Osteoblast (primary cell): Measurements from ENCODE around the gene USP7. TPM values are rescaled to one million over a fixed set of nuclear protein-coding genes. Genes with fewer than 3 reads are reported as not detected.

ENCODE experiments used
- DNase-seq: peaks from one replicate; pipeline ENCODE4 v3.0.0; 2011; ENCODE audit warnings: low spot score, mixed read lengths; ENCODE audit not compliant: insufficient read length; ENCODE audit errors: missing footprints
- H2AFZ ChIP-seq: 2 replicates; pipeline ENCODE4 v1.6.0; 2011; ENCODE audit warnings: mild to moderate bottlenecking, low read length
- H3K27ac ChIP-seq: 2 replicates; pipeline ENCODE4 v1.5.1; 2011; ENCODE audit warnings: mild to moderate bottlenecking, low read depth, low read length, moderate library complexity
- H3K27me3 ChIP-seq: 2 replicates; pipeline ENCODE4 v1.6.0; 2012; ENCODE audit warnings: mild to moderate bottlenecking, control low read depth, inconsistent platforms, low read length, moderate library complexity; ENCODE audit not compliant: insufficient read depth
- H3K36me3 ChIP-seq: 2 replicates; pipeline ENCODE4 v1.5.1; 2011; ENCODE audit warnings: mild to moderate bottlenecking, low read length, control low read depth, moderate library complexity; ENCODE audit not compliant: insufficient read depth
- H3K4me1 ChIP-seq: 2 replicates; pipeline ENCODE4 v1.5.1; 2011; ENCODE audit warnings: mild to moderate bottlenecking, low read length, control low read depth, moderate library complexity; ENCODE audit not compliant: insufficient read depth
- H3K4me2 ChIP-seq: 2 replicates; pipeline ENCODE4 v1.6.0; 2011; ENCODE audit warnings: mild to moderate bottlenecking, low read length; ENCODE audit not compliant: insufficient read depth
- H3K4me3 ChIP-seq: fragments of 200-600 bp; sonication (generic); 3 replicates; pipeline ENCODE4 v1.5.1; 2012; ENCODE audit warnings: mild to moderate bottlenecking, low read length, inconsistent platforms; ENCODE audit not compliant: insufficient read depth
- H3K79me2 ChIP-seq: 2 replicates; pipeline ENCODE4 v1.6.0; 2012; ENCODE audit warnings: mild to moderate bottlenecking, low read length, control low read depth, inconsistent platforms; ENCODE audit not compliant: insufficient read depth
- H3K9me3 ChIP-seq: 2 replicates; pipeline ENCODE4 v1.5.1; 2011; ENCODE audit warnings: low read depth, low read length, control low read depth
- H4K20me1 ChIP-seq: 2 replicates; pipeline ENCODE4 v1.6.0; 2012; ENCODE audit warnings: mild to moderate bottlenecking, low read length, control low read depth; ENCODE audit not compliant: insufficient read depth
- CTCF ChIP-seq: IDR thresholded peaks from 2 replicates; pipeline ENCODE4 v1.5.1; 2011; ENCODE audit warnings: mild to moderate bottlenecking, low read depth, low read length, moderate library complexity; ENCODE audit errors: extremely low read depth
- total RNA-seq: library from RNA; depleted of rRNA; stranded (reverse); fragments of >200 nt; gene quantifications from 2 replicates; pipeline ENCODE4 v1.2.3, GENCODE V29; 2012

The USP7 gene
- total RNA-seq, 1 donor, result 51.4 TPM

- peaks cover 54% of the 10 kb centered on the region for H4K20me1 ChIP-seq
- H3K36me3 ChIP-seq, result no peaks in the 10 kb centered on the region
- peaks cover 29% of the 10 kb centered on the region for H3K4me1 ChIP-seq
- DNase-seq, result peak; percentile 77
- H2AFZ ChIP-seq, result no peak overlapping the region
- peaks cover 77% of the 10 kb centered on the region for H3K79me2 ChIP-seq
- no peaks in the 10 kb centered on the region for H3K27me3 ChIP-seq
- no peak for TF ChIP-seq CTCF
- H3K4me3 ChIP-seq, result no peak overlapping the region
- H3K9me3 ChIP-seq, result no peaks in the 10 kb centered on the region
- no peak overlapping the region for H3K4me2 ChIP-seq
- H3K27ac ChIP-seq, result no peak overlapping the region
These were observed 99.1 kb downstream of the USP7 start for GRCh38 chr16:8864480-8865110.

GRCh38 chr16:8863594-8864424, 99.9 kb downstream of the USP7 start:
- TF ChIP-seq CTCF, result no peak
- Histone ChIP-seq H3K36me3 (no peaks in the 10 kb centered on the region), H2AFZ (no peak overlapping the region), H3K79me2 (peaks cover 85% of the 10 kb centered on the region), H3K27me3 (no peaks in the 10 kb centered on the region), H3K4me2 (peak overlapping the region; percentile 34), H3K4me1 (peaks cover 29% of the 10 kb centered on the region), H3K4me3 (no peak overlapping the region), H3K27ac (no peak overlapping the region), H3K9me3 (no peaks in the 10 kb centered on the region), H4K20me1 (peaks cover 61% of the 10 kb centered on the region)
- DNase-seq, result peak; percentile 83

- H3K4me1 ChIP-seq, result peaks cover 26% of the 10 kb centered on the region
- peak; percentile 64 for DNase-seq
- no peaks in the 10 kb centered on the region for H3K27me3 ChIP-seq
- H3K27ac ChIP-seq, result no peak overlapping the region
- peaks cover 66% of the 10 kb centered on the region for H4K20me1 ChIP-seq
- peaks cover 10% of the 10 kb centered on the region for H3K36me3 ChIP-seq
- H3K79me2 ChIP-seq, result peaks cover 88% of the 10 kb centered on the region
- no peak overlapping the region for H3K4me3 ChIP-seq
- H2AFZ ChIP-seq, result no peak overlapping the region
- TF ChIP-seq CTCF, result no peak
- no peak overlapping the region for H3K4me2 ChIP-seq
- H3K9me3 ChIP-seq, result no peaks in the 10 kb centered on the region
These were observed 101.2 kb downstream of the USP7 start for GRCh38 chr16:8862309-8863130.
